ENCODE data around the gene GEMIN7.

The GEMIN7 gene

GRCh38 chr19:45082170-45082569 lies 3.1 kb downstream of the GEMIN7 start:
- in situ Hi-C loops (cut with MboI; ENCODE audit: low sequenced_read_pairs): no loop called here

DNA sequence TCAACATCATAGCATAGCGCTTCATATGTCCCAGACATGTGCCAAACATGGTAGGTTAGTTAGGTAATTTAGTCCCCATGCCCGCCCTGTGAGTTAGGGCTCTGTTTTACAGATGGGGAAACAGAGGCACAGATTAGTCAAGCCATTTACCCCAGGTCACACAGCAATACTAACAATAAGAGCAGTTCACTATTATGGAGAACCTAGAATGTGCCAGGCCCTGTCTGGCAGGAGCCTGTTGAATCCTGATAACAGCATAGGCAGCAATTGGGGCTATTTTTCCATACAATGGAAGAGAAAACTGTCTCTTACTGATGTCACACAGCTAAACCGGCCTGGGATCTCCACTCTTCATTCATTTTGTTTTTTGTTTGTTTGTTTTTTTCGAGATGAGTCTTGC lies 7.4 kb downstream of the GEMIN7 start:
- in situ Hi-C loops (cut with MboI; ENCODE audit: low sequenced_read_pairs): no loop called here

- in situ Hi-C loops (cut with MboI; ENCODE audit: low sequenced_read_pairs): no loop called here
These were observed 8.5 kb downstream of the GEMIN7 start for GRCh38 chr19:45087531-45087930.

- in situ Hi-C loops (cut with MboI; ENCODE audit: low sequenced_read_pairs): no loop called here
These were observed 11.0 kb downstream of the GEMIN7 start for GRCh38 chr19:45090034-45090433.

GRCh38 chr19:45090606-45091005 lies 11.5 kb downstream of the GEMIN7 start:
- in situ Hi-C loops (cut with MboI; ENCODE audit: low sequenced_read_pairs): no loop called here

- in situ Hi-C loops (cut with MboI; ENCODE audit: low sequenced_read_pairs): no loop called here
These were observed 12.2 kb downstream of the GEMIN7 start for GRCh38 chr19:45091031-45091923.

DNA sequence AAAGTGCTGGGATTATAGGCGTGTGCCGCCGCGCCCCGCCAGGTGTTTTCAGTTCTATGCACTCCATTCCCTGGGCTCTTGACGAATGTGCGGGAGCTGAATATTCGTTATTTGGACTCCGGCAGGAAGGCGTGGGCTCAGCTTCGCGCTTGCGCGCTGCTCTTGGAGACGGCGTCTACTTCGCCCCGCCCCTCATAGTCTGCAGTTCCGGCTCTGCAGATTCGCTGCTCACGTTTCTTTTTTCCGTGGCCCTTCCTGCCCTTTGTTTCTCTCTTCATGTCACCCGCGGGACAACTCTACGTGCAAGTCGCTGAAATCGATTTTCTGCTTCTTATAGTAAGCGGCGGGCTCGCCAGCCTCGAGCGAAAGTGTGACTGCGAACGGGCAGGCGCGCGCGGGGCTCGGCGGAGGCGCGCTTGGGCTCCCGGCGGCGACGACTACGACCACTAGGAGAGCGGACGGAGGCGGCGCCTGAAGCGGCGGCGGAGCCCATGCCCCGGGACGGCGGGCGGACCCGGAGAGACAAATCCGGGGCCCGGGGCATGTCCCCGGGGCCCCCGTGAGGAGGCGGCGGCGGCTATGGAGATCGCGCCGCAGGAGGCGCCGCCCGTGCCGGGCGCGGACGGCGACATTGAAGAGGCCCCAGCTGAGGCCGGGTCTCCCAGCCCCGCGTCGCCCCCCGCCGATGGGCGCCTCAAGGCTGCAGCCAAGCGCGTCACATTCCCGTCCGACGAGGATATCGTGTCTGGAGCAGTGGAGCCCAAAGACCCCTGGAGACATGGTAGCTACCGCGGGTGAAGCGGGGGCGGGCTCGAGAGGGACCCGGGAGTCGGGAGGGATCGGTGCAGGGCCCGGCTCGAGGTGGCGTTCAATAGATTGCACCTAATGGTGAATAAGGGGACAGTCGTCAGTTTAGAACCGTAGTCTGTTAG lies 14.0 kb downstream of the GEMIN7 start, which contains the start of gene PPP1R37:
Gene PPP1R37 (plus strand): TSS at position 433 of the 932 bp plus-strand sequence. CDS start 147 bp downstream, at position 580.
- in situ Hi-C loops (cut with MboI; ENCODE audit: low sequenced_read_pairs): no loop called here

GRCh38 chr19:45094137-45094536 lies 15.1 kb downstream of the GEMIN7 start:
- in situ Hi-C loops (cut with MboI; ENCODE audit: low sequenced_read_pairs): no loop called here

DNA sequence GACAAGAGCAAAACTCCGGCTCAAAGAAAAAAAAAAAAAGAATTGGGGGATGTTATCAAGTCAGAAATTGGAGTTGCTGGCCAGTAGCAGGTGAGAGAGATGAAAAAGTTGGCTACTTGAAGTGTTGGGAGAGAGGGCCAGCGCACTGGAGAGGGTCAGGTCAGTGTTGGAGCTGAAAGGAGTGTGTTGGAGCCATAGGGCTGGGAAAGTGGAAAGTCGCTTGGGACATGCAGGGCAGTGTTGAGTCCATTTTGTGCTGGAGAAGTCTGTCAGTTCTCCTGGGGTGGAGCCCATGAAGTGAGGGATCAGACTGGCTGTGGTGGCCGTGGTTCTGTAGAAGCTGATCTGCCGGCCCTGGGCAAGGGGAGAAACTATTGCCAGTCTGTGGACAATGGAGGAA lies 15.6 kb downstream of the GEMIN7 start:
- in situ Hi-C loops (cut with MboI; ENCODE audit: low sequenced_read_pairs): no loop called here

DNA sequence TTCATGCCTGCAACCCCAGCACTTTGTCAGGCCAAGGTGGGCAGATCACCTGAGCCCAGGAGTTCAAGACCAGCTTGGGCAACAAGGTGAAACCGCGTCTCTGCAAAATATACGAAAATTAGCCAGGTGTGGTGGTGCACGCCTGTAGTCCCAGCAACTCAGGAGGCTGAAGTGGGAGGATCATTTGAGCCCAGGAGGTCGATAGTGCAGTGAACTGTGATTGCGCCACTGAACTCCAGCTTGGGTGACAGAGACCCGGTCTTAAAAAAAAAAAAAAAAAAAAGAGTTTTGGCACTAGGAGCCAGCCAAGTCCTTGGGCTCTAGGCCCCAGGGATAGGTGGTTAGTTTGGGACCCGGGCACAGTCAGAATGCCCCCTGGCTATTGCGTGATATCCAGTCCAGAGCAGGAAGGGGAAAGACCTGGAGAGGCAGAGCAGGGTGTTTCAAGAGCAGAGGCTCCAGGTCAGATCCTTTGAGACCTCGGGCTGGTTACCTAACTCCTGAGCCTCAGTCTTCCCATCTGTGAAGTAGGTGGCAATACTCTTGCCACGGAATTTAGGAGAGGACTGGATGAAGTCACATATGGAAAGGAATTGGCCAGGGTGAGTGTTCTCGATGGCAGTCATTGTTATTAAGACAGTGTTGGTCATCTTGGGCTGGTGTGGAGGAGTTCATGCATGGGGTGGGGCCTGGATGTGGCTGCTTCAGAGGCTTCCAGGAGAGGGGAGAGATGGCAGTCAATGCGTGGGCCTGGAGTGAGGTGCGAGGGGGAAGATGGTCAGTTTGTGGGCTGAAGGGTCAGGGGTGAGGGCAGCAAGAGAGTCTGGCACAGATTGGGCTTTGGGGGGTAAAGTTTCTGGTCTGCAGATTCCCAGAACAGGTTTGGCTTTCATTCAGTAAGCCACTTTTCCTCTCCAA lies 16.7 kb downstream of the GEMIN7 start:
- in situ Hi-C loops (cut with MboI; ENCODE audit: low sequenced_read_pairs): no loop called here

DNA sequence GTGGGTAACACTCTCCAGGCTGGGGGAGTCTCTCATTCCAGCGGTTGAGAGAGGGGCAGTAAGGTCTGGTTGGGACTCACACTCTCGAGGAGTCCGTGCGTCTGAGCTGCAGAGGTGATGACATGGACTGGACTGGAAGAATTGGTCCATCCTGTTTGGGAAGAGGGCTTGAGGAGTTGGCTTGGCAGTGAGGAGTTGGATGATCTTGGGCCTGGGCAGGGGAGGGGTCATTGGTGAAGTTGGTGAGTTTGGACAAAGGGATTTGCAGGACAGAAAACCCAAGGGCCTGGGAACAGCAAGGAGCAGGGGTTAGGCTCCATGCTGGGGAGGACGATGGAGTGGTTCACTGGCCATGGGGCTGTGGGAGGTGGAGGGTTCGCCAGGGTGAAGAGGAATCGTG lies 17.6 kb downstream of the GEMIN7 start:
- in situ Hi-C loops (cut with MboI; ENCODE audit: low sequenced_read_pairs): no loop called here

DNA sequence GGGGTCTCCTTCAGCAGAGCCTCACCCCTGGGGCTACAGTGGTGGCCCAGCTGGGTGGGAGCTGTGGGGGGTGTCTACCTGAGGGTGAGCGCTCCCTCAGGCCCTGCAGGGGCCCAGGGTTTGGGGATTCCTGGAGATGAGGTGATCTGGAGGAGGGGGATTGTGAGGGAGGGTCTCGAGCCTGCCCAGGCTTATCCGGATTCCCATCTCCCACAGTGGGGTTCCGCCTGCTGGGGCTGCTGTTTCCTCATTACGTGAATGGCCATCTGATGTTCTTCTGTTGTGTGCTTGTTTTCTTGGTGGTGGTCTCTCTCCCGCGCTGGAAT lies 18.4 kb downstream of the GEMIN7 start:
- in situ Hi-C loops (cut with MboI; ENCODE audit: low sequenced_read_pairs): no loop called here

GRCh38 chr19:45097776-45098520 lies 18.9 kb downstream of the GEMIN7 start:
- in situ Hi-C loops (cut with MboI; ENCODE audit: low sequenced_read_pairs): no loop called here

- in situ Hi-C loops (cut with MboI; ENCODE audit: low sequenced_read_pairs): no loop called here
These were observed 19.7 kb downstream of the GEMIN7 start for GRCh38 chr19:45098521-45099466.

- in situ Hi-C loops (cut with MboI; ENCODE audit: low sequenced_read_pairs): no loop called here
These were observed 20.6 kb downstream of the GEMIN7 start for GRCh38 chr19:45099467-45100191.

DNA sequence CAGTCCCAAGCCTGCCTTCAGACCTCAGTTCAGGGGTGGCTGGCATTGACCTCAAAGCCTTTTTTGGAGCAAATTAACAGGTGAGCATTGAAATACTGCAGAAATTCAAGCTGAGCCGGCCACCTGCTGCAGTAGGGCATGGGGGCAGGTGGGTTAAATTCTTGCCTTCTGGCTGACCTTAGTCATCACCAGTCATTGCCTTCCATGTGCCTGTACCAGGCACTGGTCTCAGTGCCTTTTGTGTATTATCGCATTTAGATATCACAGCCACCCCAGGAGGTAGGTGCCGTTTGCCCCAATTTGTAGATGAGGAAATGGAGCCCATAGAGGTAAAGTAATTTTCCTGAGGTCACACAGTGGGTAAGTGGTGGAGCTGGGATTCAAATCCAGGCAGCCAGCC lies 21.1 kb downstream of the GEMIN7 start:
- in situ Hi-C loops (cut with MboI; ENCODE audit: low sequenced_read_pairs): no loop called here

- in situ Hi-C loops (cut with MboI; ENCODE audit: low sequenced_read_pairs): no loop called here
These were observed 21.8 kb downstream of the GEMIN7 start for GRCh38 chr19:45100846-45101252.

GRCh38 chr19:45101806-45102205 lies 22.7 kb downstream of the GEMIN7 start:
- in situ Hi-C loops (cut with MboI; ENCODE audit: low sequenced_read_pairs): no loop called here
